SK-N-SH (cell line): Measurements from ENCODE around the gene PMEPA1. TPM values are rescaled to one million over a fixed set of nuclear protein-coding genes. Genes with fewer than 3 reads are reported as not detected.

Source experiments
- CTCF ChIA-PET: fragments of 300-600, 350-600 bp; formaldehyde crosslinking; extraction: SDS; loops from one replicate; lab custom pipeline; 2021; lab: Yijun Ruan, JAX
- POLR2A ChIA-PET: fragments of 350-600 bp; sonication (Branson Sonifier 250); formaldehyde crosslinking; extraction: SDS; loops from one replicate; lab custom pipeline; 2020; ENCODE audit warnings: antibody characterized with exemption, inconsistent platforms; lab: Yijun Ruan, JAX
- DNase-seq: peaks from one replicate; pipeline ENCODE4 v3.0.0; 2012
- H2AFZ ChIP-seq: fragments of 200-600 bp; sonication (generic); 2 replicates; pipeline ENCODE4 v1.8.1; 2016; ENCODE audit warnings: antibody characterized with exemption, mild to moderate bottlenecking, low read depth
- H3F3A ChIP-seq: fragments of 200-600 bp; sonication (generic); replicated peaks from 2 replicates; pipeline ENCODE3; 2016; ENCODE audit warnings: antibody characterized with exemption, mild to moderate bottlenecking; ENCODE audit not compliant: insufficient read depth
- H3K27ac ChIP-seq, 2 experiments: fragments of 200-500 bp in 1 of 2; fragments of 200-600 bp in 1 of 2; sonication (Bioruptor generic) in 1 of 2; sonication (generic), shearing (Covaris generic) in 1 of 2; 2 replicates each; pipeline versions ENCODE4 v1.5.1 to v1.6.1; 2014 to 2016; ENCODE audit warnings: low read depth in 2 of 2, inconsistent platforms in 1 of 2, low read length in 1 of 2, mild to moderate bottlenecking in 1 of 2, mixed read lengths in 1 of 2
- H3K27me3 ChIP-seq: fragments of 200-600 bp; sonication (generic), shearing (Covaris generic); 2 replicates; pipeline ENCODE4 v1.6.1; 2016; ENCODE audit warnings: mixed run types; ENCODE audit not compliant: insufficient read depth
- H3K36me3 ChIP-seq, 2 experiments: fragments of 200-500 bp in 1 of 2; fragments of 200-600 bp in 1 of 2; sonication (Bioruptor generic) in 1 of 2; sonication (generic) in 1 of 2; replicated peaks in 1 of 2; 2 replicates each; pipeline versions ENCODE3 to v1.5.1; 2014 to 2016; ENCODE audit warnings: low read length in 1 of 2, mild to moderate bottlenecking in 1 of 2; ENCODE audit not compliant: insufficient read depth in 2 of 2, control insufficient read depth in 1 of 2
- H3K4me1 ChIP-seq, 2 experiments: fragments of 200-500 bp in 1 of 2; fragments of 200-600 bp in 1 of 2; sonication (Bioruptor generic) in 1 of 2; sonication (generic), shearing (Covaris generic) in 1 of 2; 2 replicates each; pipeline versions ENCODE4 v1.5.1 to v1.6.1; 2014 to 2016; ENCODE audit warnings: low read depth in 1 of 2, low read length in 1 of 2, mixed run types in 1 of 2; ENCODE audit not compliant: insufficient read depth in 2 of 2, control insufficient read depth in 1 of 2
- H3K4me2 ChIP-seq: fragments of 200-600 bp; sonication (generic), shearing (Covaris generic); 2 replicates; pipeline ENCODE4 v1.6.1; 2017; ENCODE audit warnings: mixed run types
- H3K4me3 ChIP-seq, 2 experiments: fragments of 200-500 bp in 1 of 2; fragments of 200-600 bp in 1 of 2; sonication (Bioruptor generic) in 1 of 2; sonication (generic), shearing (Covaris generic) in 1 of 2; 2 replicates each; pipeline versions ENCODE4 v1.5.1 to v1.8.1; 2014 to 2016; ENCODE audit warnings: low read depth in 2 of 2, inconsistent platforms in 1 of 2, low read length in 1 of 2, mild to moderate bottlenecking in 1 of 2, mixed read lengths in 1 of 2, moderate library complexity in 1 of 2
- H3K79me2 ChIP-seq: fragments of 200-600 bp; sonication (generic); 2 replicates; pipeline ENCODE4 v1.8.1; 2017; ENCODE audit warnings: mild to moderate bottlenecking; ENCODE audit not compliant: insufficient read depth
- H3K9ac ChIP-seq: fragments of 200-600 bp; sonication (generic); 2 replicates; pipeline ENCODE4 v1.6.1; 2017; ENCODE audit warnings: mixed run types
- H3K9me2 ChIP-seq: fragments of 200-600 bp; sonication (generic); 2 replicates; pipeline ENCODE4 v1.6.1; 2017; ENCODE audit warnings: mixed run types
- H3K9me3 ChIP-seq: fragments of 200-600 bp; sonication (generic); 2 replicates; pipeline ENCODE4 v1.6.1; 2017; ENCODE audit warnings: mixed run types, mild to moderate bottlenecking, moderate library complexity
- H4K20me1 ChIP-seq: fragments of 200-600 bp; sonication (generic); 2 replicates; pipeline ENCODE4 v1.6.1; 2017; ENCODE audit warnings: mild to moderate bottlenecking, mixed run types; ENCODE audit not compliant: insufficient read depth
- FOXJ3 ChIP-seq: sonication (generic); formaldehyde crosslinking; IDR thresholded peaks from 2 replicates; pipeline ENCODE4 v1.5.1; 2020; ENCODE audit warnings: mild to moderate bottlenecking, missing genetic modification reagents
- GATA2 ChIP-seq: sonication (generic); formaldehyde crosslinking; IDR thresholded peaks from 2 replicates; pipeline ENCODE4 v1.5.0; 2020; ENCODE audit warnings: mild to moderate bottlenecking, missing genetic modification reagents
- MEF2A ChIP-seq: IDR thresholded peaks from 2 replicates; pipeline ENCODE4 v1.4.0; 2012; ENCODE audit warnings: low read depth, borderline replicate concordance
- MXI1 ChIP-seq: IDR thresholded peaks from 2 replicates; pipeline ENCODE4 v1.6.1; 2012; ENCODE audit warnings: mild to moderate bottlenecking, low read depth, low read length, improper control_type of control experiment
- RXRA ChIP-seq: IDR thresholded peaks from 2 replicates; pipeline ENCODE4 v1.4.0; 2012; ENCODE audit warnings: low read depth, mild to moderate bottlenecking, borderline replicate concordance
- TCF12 ChIP-seq: IDR thresholded peaks from 2 replicates; pipeline ENCODE4 v1.4.0; 2012
- YY1 ChIP-seq: IDR thresholded peaks from 2 replicates; pipeline ENCODE4 v1.4.0; 2012; ENCODE audit warnings: low read depth, mild to moderate bottlenecking
- WGBS: methylation state at CpG from one replicate; pipeline ENCODE4 v1.1.6; 2017; ENCODE audit warnings: low lambda C conversion rate; 5-methylcytosine and 5-hydroxymethylcytosine counted together
- polyA plus RNA-seq, 3 experiments: library from polyadenylated mRNA; depleted of rRNA; stranded (reverse); fragments of >200 nt; gene quantifications; 2 replicates each; pipeline ENCODE4 v1.2.3, GENCODE V29; 2012
- TF ChIP-seq, protein P1 (sequence below): IDR thresholded peaks from 2 replicates; pipeline ENCODE4; 2012

The PMEPA1 gene
- polyA plus RNA-seq, 1 of the 3 experiments (the other 2 are of a cell fraction), result 7.1 TPM

- Histone ChIP-seq H3K4me2 (no peak overlapping the region), H3F3A (no peaks in the 10 kb centered on the region), H3K9ac (no peak overlapping the region), H3K4me1 (peaks cover 14 to 100% of the 10 kb centered on the region in 2 experiments; a peak in 2 of 4 replicates), H4K20me1 (peaks cover 94% of the 10 kb centered on the region)
- WGBS, result 77% methylated on average over 21 of the region's 21 CpGs
- ChIA-PET CTCF (interaction anchor here (0.7 to 4.2 kb wide), 5 partner anchors 19 to 401 kb away, joined by 3 to 19 read pairs (median 3); no protein-coding TSS in a partner anchor), POLR2A (no interaction called here)
- peak; percentile 65 for DNase-seq
- TF ChIP-seq RXRA (no peak), MXI1 (peak; percentile 40; the same call in 1 of the 2 replicates), FOXJ3 (CRISPR knock-in tag) (no peak)
- TF ChIP-seq, protein P1, sequence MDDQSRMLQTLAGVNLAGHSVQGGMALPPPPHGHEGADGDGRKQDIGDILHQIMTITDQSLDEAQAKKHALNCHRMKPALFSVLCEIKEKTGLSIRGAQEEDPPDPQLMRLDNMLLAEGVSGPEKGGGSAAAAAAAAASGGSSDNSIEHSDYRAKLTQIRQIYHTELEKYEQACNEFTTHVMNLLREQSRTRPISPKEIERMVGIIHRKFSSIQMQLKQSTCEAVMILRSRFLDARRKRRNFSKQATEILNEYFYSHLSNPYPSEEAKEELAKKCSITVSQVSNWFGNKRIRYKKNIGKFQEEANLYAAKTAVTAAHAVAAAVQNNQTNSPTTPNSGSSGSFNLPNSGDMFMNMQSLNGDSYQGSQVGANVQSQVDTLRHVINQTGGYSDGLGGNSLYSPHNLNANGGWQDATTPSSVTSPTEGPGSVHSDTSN, result no peak
- TF ChIP-seq, all 33 proteins: peak for 1
- Histone ChIP-seq H3K36me3 (peaks cover 0 to 4% of the 10 kb centered on the region in 2 experiments), H3K27ac (peak overlapping the region in 1 of 2 experiments; percentile 94; a peak in 2 of 4 replicates), H3K79me2 (peaks cover 100% of the 10 kb centered on the region), H3K4me3 (no peak overlapping the region; a peak in 1 of 4 replicates), H3K27me3 (no peaks in the 10 kb centered on the region), H3K9me3 (no peaks in the 10 kb centered on the region), H2AFZ (no peak overlapping the region), H3K9me2 (no peaks in the 10 kb centered on the region)
These were observed 24.6 kb downstream of the PMEPA1 start for GRCh38 chr20:57685146-57685758.

DNA sequence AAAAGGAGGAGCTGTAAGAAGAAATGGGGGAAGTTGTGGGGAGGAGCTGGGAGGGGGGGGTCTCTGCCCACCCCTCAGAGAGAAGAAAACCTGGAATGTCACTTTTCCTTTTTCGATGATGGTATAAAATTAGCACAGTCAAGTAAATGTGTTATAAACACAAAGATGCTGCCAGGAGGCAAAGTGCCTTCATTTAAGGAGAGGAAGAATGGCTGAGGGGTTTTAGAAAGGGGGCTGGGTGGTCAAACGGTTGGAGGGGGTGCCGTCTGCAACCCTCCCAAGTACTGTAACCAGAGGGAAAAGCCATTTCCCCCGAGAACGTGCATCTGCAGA, 25.0 kb downstream of the PMEPA1 start:
- ChIA-PET POLR2A (interaction anchor here (1.0 kb wide), 1 partner anchor 9 kb away, joined by 3 read pairs; no protein-coding TSS in a partner anchor), CTCF (interaction anchor here (0.7 to 4.2 kb wide), 2 partner anchors 20 to 30 kb away, joined by 3 to 19 read pairs; no protein-coding TSS in a partner anchor)
- Histone ChIP-seq H3K9me3 (no peaks in the 10 kb centered on the region), H3K4me2 (0 out of 2 replicates have a peak overlapping the region, but pooled peaks have one; percentile 7), H3K79me2 (peaks cover 100% of the 10 kb centered on the region), H3K4me3 (no peak overlapping the region), H2AFZ (no peak overlapping the region), H3F3A (no peaks in the 10 kb centered on the region), H4K20me1 (peaks cover 94% of the 10 kb centered on the region), H3K36me3 (peaks cover 0 to 4% of the 10 kb centered on the region in 2 experiments), H3K4me1 (peaks cover 14 to 100% of the 10 kb centered on the region in 2 experiments; a peak in 2 of 4 replicates), H3K9me2 (no peaks in the 10 kb centered on the region), H3K27me3 (no peaks in the 10 kb centered on the region), H3K9ac (no peak overlapping the region), H3K27ac (peak overlapping the region in 1 of 2 experiments; percentile 94; a peak in 2 of 4 replicates)
- TF ChIP-seq RXRA (no peak), MEF2A (no peak), TCF12 (no peak), YY1 (no peak), GATA2 (CRISPR knock-in tag) (no peak)
- no peak for DNase-seq
- 65% methylated on average over 5 of the region's 5 CpGs for WGBS
